Kidney (tissue), 14 donors: Measurements from ENCODE around the gene SPOP. TPM values are rescaled to one million over a fixed set of nuclear protein-coding genes. Genes with fewer than 3 reads are reported as not detected.

Source experiments
- DNase-seq, 5 donors: peaks; one replicate each; pipeline ENCODE4 v3.0.0-alpha.2; 2013 to 2020
- FAIRE-seq: peaks from 2 replicates; lab custom pipeline; 2012; peaks lifted over from hg19 to GRCh38; lab: Jason Lieb, UNC
- H3K27ac ChIP-seq, 2 donors: one replicate each; pipeline ENCODE4 v1.7.0; 2013; ENCODE audit warnings: low read depth in 2 of 2, low read length in 2 of 2, inconsistent platforms in 1 of 2
- H3K27me3 ChIP-seq: one replicate; pipeline ENCODE4 v1.7.1; 2013; ENCODE audit warnings: low read length, inconsistent platforms; ENCODE audit not compliant: control insufficient read depth, insufficient read depth
- H3K36me3 ChIP-seq, 3 donors: one replicate each; pipeline versions ENCODE4 v1.7.0 to v1.7.1; 2013; ENCODE audit warnings: low read length in 3 of 3, control low read depth in 1 of 3, inconsistent platforms in 1 of 3; ENCODE audit not compliant: insufficient read depth in 3 of 3, control insufficient read depth in 2 of 3
- H3K4me1 ChIP-seq, 3 donors: one replicate each; pipeline versions ENCODE4 v1.7.0 to v1.7.1; 2013; ENCODE audit warnings: low read length in 3 of 3, inconsistent platforms in 1 of 3, low read depth in 1 of 3; ENCODE audit not compliant: control insufficient read depth in 2 of 3, insufficient read depth in 2 of 3
- H3K4me3 ChIP-seq, 3 donors: one replicate each; pipeline versions ENCODE4 v1.7.0 to v1.8.1; 2013; ENCODE audit warnings: low read length in 3 of 3, control low read depth in 1 of 3, inconsistent platforms in 1 of 3
- H3K9ac ChIP-seq, 3 donors: one replicate each; pipeline versions ENCODE4 v1.7.0 to v1.7.1; 2013; ENCODE audit warnings: low read length in 3 of 3, control low read depth in 1 of 3, inconsistent platforms in 1 of 3
- H3K9me3 ChIP-seq, 3 donors: one replicate each; pipeline versions ENCODE4 v1.7.0 to v1.7.1; 2013; ENCODE audit warnings: low read length in 3 of 3, control low read depth in 1 of 3, inconsistent platforms in 1 of 3; ENCODE audit not compliant: control insufficient read depth in 2 of 3, insufficient read depth in 1 of 3
- CTCF ChIP-seq: IDR thresholded peaks from 3 replicates; pipeline ENCODE4 v1.5.1; 2012; ENCODE audit warnings: mild to moderate bottlenecking, moderate library complexity, borderline replicate concordance; ENCODE audit not compliant: insufficient read depth; ENCODE audit errors: extremely low read depth
- intact Hi-C: fragments of 100-400 bp; cut with DNase I; formaldehyde crosslinking; loops from one replicate; pipeline ENCODE4 v1.11.1; 2022
- polyA plus RNA-seq: library from polyadenylated mRNA; stranded (reverse); fragments of 350-450 nt; fragmentation: Illumina TruSeq; extraction: RNeasy Lipid Tissue Mini Kit (QIAGEN cat#74804); gene quantifications from one replicate; pipeline ENCODE4 v1.2.3, GENCODE V29; 2014; ENCODE audit warnings: low read depth, low replicate concordance; ENCODE audit not compliant: insufficient read depth
- total RNA-seq: library from RNA; stranded (reverse); fragmentation: NEBNext Ultra II Directional; extraction: Animal tissue kit (Norgen Biotek cat#: 25700); gene quantifications from one replicate; pipeline ENCODE4 v1.2.1, GENCODE V29; 2021
- donor health status: control.
- donor health status: control.
- donor health status: control.
- donor health status: control.
- donor health status: control.
- donor health status: DM: yes; HTN: yes; CAD: no.
- donor health status: Normal renal cell carcinoma (clear cell type).

Gene SPOP
- total and polyA plus RNA-seq, 2 donors from 2014 or later = 28.2 to 73.8 TPM

DNA sequence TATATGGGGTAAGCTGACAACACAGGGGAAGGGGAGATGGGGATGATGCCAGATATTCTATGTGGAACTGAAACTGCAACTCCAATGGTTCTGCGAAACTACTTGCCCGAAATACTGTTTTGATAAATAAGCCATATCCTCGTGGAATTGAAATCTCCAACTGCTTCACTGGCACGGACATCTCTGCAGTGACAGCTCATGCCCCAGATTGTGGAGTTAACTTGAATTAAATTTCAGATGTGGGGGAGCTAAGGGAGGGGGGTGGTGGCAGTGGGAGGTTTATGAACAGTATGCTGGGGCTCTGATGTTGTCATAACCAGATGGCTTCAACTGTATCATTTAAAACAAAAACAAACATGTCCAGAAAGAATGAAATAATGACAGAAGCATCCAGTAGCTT lies 80.5 kb downstream of the SPOP start:
- no peak for TF ChIP-seq CTCF
- peak overlapping the region in 1 of 2 donors; percentile 52 for H3K27ac ChIP-seq
- no peaks in the 10 kb centered on the region for H3K27me3 ChIP-seq
- intact Hi-C loops = no loop called here
- H3K4me1 ChIP-seq = no peaks in the 10 kb centered on the region
- no peak overlapping the region for H3K9ac ChIP-seq
- H3K9me3 ChIP-seq = no peaks in the 10 kb centered on the region
- FAIRE-seq (no peak), DNase-seq (no peak)
- no peak overlapping the region for H3K4me3 ChIP-seq
- peaks cover 0 to 41% (median 34%) of the 10 kb centered on the region in 3 donors for H3K36me3 ChIP-seq

GRCh38 chr17:49596613-49597244 lies 81.2 kb downstream of the SPOP start:
- H3K9ac ChIP-seq = no peak overlapping the region
- no peak for DNase-seq
- no peaks in the 10 kb centered on the region for H3K9me3 ChIP-seq
- no peaks in the 10 kb centered on the region for H3K27me3 ChIP-seq
- no peak for FAIRE-seq
- no peak overlapping the region for H3K4me3 ChIP-seq
- no peak for TF ChIP-seq CTCF
- H3K36me3 ChIP-seq = peaks cover 0 to 36% (median 28%) of the 10 kb centered on the region in 3 donors
- H3K4me1 ChIP-seq = no peaks in the 10 kb centered on the region
- no peak overlapping the region for H3K27ac ChIP-seq
- intact Hi-C loops = no loop called here

DNA sequence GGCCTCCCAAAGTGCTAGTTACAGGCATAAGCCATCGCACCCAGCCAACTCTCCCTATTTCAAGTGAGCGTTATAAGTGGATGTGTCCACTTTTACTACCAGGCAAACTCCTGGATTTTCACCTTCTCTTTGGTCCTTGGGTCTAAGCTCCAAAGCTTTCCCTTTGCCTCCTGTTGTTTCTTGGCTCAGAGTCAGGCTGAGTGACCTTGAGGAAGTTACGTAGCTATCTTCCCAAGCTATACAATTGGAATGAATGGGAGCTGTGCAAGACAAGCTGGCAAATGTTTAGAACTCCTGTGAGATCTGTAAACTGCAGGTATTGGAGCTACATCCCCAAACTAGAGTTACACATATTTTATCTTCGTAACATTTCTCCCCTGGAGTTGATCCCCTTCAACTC lies 81.9 kb downstream of the SPOP start:
- no peaks in the 10 kb centered on the region for H3K4me1 ChIP-seq
- H3K9me3 ChIP-seq = no peaks in the 10 kb centered on the region
- DNase-seq (no peak), FAIRE-seq (no peak)
- peaks cover 0 to 31% (median 23%) of the 10 kb centered on the region in 3 donors for H3K36me3 ChIP-seq
- TF ChIP-seq CTCF = no peak
- no peak overlapping the region for H3K9ac ChIP-seq
- no peaks in the 10 kb centered on the region for H3K27me3 ChIP-seq
- no peak overlapping the region for H3K4me3 ChIP-seq
- intact Hi-C loops = no loop called here
- no peak overlapping the region for H3K27ac ChIP-seq
